ENCODE measurements around the gene FIS1.
"Not testable (repeated sequence)": the region's sequence is repeated elsewhere in the genome, so short reads cannot be mapped to it uniquely, and the experiment has no call there.

FIS1 gene

DNA sequence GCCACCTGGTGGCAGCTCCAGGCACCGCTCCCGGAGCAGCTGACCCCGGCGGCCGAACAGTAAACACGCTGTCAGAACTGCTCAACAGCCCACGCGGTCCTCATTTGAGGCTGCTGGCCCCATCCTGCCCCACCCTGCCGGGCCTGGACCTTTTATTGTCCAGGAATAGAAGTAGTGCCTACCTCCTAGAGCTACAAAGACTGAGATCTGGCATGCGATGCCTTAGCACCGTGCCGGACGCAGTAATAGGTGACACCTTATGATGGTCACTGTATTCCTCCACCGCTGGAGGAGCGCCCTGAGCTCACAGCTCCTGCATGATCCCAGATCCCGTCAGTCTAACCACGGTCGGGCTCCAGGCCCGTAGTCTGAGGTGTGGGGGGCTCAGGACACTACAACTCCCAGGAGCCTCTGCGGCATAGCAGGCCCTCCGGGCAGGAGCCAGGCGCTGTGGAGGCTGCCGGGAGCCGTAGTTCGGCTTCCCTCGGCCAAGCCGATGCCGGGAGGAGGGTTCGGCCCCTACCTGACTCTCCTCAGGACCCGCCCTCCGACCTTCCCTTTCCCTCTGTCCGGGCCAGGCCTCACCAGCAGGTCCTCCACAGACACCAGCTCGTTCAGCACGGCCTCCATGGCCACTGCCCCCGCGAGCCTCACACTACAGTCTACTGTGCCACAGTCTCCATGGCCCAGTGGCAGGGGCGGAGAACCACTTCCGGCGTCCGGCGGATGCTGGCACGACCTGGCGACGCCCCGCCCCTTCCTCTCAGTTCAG lies at the start of gene FIS1:
Gene FIS1, minus strand, starts transcription at position 707 of the 772 bp plus-strand sequence. Its CDS starts 77 bp downstream, at position 630.
- DNase-seq: peak; percentile 92

- no peak for DNase-seq
Observed at GRCh38 chr7:101294039-101294831, 49.4 kb upstream of the FIS1 start.

- not testable (repeated sequence) for DNase-seq
Observed at GRCh38 chr7:101293069-101294021, 48.5 kb upstream of the FIS1 start.

DNA sequence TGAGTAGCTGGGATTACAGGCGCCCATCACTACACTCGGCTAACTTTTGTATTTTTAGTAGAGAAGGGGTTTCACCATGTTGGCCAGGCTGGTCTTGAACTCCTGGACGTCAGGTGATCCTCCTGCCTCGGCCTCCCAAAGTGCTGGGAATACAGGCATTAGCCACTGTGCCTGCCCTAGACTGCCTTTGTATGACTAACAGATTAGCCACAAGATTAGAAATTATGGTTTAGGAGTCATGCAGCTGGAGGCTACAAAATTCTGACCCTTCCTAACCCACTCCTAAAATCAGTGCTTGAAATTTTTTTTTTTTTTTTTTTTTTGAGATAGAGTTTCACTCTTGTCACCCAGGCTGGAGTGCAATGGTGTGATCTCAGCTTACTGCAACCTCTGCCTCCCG lies 47.7 kb upstream of the FIS1 start:
- not testable (repeated sequence) for DNase-seq

DNA sequence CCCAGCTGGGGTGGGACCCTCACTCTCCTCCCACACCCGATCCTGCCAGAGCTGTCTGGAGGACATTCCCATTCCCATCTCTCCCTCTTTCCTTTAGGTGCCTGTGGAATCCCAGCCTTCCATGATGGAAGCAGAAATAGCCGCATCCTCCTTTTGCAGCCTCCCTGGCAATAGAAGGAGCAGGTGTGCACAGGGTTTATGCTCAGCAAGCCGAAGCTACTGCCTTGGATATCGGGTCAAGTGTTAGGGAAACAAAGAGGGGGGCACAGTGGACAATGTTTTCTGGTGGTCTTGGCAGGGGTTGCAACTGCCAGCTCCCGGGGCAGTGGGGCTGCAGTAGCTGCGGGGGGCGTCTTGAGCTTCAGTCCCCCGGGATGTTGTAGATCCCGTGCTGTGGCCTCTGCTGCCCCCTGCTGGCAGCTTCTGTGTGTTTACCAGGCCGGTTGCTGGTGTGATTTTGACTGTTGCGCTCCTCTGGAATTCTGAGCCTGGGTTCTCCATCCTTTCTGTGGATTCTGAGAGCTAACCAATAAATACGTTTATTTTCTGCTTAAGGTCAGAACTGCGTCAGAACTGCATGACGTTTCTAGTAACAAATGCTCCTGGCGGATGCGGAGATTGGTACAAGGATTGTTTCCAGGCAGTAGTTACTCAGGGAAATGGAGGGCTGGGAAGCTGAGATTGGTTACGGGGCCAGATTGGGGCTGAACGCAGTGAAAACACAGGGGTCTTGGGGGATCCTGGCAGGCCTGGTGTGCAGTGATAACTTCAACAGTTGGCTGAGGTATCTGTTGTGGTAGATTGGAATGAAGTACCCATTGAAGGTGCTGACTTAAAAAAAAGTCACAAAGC lies 45.5 kb upstream of the FIS1 start:
- DNase-seq: peak; percentile 56

GRCh38 chr7:101289687-101290086 lies 44.8 kb upstream of the FIS1 start:
- DNase-seq: not testable (repeated sequence)

DNA sequence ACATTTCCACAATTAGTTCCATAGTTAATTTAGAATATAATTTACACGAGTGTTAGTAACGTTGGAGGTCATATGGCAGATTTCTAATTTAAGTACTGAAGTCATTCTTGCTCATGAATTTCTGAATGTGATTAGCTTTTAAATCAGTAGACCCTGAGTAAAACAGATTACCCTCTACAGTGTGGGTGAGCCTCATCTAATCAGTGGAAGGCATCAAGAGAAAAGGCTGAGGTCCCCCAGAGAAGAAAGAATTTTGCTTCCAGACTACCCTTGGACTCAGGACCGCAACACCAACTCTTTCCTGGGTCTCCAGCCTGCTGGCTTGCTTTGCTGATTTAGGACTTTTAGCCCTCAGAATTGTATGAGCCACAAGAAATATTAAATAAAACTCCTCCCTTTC lies 43.6 kb upstream of the FIS1 start:
- no peak for DNase-seq

GRCh38 chr7:101287032-101287431 lies 42.2 kb upstream of the FIS1 start:
- DNase-seq: no peak

- DNase-seq: not testable (repeated sequence)
Observed at GRCh38 chr7:101285880-101286279, 41.0 kb upstream of the FIS1 start.

DNA sequence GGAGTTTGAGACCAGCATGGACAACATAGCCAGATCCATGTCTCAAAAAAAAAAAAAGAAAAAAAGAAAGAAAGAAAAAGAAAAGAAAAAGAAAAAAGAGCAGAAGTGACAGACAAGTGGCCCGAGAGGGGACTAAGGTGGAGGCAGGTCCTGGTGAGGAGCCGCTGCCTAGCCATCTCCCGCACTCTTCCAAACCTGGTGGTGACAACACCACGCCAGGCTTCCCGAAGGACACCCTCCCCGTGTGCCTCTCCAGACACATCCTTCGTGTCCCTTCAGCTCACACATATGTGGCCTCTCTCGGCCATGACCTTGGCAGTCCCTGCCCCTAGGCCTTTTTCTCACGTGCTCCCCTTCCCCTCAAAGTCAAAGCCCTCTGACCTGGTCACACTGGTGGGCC lies 40.3 kb upstream of the FIS1 start:
- no peak for DNase-seq

DNA sequence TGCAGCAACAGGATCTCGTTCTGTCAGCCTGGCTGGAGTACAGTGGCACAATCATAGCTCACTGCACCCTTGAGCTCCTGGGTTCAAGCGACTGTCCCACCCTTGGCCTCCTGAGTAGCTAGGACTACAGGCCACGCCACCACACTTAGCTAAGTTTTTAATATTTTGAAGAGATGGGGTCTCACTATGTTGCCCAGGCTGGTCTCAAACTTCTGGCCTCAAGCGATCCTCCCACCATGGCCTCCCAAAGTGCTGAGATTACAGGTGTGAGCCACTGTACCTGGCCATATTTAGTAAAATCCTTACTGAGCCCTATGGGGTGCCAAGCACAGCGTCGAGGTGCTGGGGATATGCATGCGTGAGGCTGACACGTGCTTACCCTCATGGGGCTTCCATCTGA lies 36.0 kb upstream of the FIS1 start:
- DNase-seq: not testable (repeated sequence)

DNA sequence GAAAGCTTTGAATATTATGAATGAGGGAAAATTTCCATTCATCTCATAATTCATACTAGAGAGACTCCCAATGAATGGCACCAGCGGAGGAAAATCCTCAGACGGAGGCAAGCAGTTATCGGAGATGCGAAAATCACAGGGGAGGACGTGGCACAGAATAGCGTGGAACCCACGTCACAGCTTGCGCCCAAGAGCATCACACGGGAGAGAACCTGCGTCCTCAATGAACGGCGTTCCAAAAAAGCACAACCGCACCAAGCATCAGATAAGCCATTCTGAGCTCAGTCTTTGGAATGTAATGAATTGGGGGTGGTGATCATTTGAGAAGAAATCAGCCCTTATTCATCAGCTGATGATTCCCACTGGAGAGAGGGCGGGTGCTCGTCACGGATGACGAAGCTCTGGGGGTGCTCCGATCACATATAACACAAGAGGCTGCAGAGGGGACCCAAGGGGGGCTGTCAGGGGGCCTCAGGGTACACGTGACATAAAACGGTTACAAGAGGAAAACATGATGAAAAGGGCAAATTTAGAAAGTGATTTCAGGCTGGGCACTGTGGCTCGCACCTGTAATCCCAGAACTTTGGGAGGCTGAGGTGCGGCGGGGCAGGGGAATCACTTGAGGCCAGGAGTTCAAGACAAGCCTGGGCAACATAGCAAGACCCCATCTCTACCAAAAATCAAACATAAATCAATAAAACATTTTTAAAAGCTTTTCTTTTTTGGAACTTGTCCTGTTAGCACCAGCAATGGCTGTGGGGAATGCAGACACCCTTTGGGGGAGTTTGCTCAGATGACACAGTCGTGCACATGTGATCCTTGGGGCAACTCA lies 33.8 kb upstream of the FIS1 start:
- no peak for DNase-seq

DNA sequence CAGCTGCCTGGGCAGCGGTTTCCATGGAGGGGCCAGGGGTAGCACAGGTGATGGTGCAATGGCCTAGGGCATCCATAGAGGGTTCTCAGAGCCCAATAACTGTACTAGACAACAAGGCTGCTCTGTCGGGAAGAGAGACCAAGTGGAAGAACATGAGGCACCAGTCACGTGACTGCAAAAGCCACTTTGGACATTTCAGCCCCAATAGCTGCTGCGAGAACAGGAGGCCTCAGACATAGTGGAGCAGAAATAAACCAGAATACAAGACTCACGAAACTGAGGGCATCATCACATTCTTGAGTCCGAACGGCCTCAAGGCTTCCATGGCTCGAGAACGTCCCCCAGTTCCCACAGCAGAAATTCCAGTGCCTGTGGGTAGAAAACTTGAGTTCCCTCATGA lies 32.3 kb upstream of the FIS1 start:
- DNase-seq: no peak

DNA sequence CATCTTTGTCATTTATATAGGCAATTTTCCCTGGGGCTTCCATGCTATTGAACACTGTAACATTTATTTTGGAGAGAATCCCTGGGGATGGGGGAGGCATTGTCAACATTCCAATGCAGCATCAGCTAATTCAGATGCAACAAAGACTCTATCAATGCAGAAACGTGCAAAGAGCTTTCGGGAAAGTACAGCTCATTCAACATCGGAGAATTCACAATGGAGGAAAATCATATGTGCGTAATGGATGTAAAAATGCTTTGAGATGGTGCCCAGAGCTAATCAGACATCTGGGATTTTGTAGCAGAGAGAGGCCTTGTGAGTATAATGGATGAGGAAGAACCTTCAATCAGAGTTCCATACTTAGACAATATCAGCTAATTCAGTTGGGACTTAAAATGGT lies 28.3 kb upstream of the FIS1 start:
- no peak for DNase-seq

DNA sequence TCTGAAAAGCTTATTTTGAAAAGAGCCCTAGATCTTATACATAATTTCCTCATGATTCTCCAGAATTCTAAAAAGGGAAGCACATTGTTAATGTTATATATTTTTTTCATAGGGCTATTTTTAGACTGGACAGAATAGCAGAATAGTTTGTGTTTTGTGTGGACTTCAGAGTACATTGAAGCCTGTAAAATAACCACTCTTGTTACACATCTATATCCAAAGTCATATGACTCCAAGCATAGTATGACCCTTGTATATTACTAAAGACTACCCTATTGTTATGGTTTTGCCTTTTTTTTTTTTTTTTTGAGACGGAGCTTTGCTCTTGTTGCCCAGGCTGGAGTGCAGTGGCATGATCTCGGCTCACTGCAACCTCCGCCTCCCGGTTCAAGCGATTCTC lies 26.1 kb upstream of the FIS1 start:
- no peak for DNase-seq

- no peak for DNase-seq
Observed at GRCh38 chr7:101269664-101270063, 24.8 kb upstream of the FIS1 start.

DNA sequence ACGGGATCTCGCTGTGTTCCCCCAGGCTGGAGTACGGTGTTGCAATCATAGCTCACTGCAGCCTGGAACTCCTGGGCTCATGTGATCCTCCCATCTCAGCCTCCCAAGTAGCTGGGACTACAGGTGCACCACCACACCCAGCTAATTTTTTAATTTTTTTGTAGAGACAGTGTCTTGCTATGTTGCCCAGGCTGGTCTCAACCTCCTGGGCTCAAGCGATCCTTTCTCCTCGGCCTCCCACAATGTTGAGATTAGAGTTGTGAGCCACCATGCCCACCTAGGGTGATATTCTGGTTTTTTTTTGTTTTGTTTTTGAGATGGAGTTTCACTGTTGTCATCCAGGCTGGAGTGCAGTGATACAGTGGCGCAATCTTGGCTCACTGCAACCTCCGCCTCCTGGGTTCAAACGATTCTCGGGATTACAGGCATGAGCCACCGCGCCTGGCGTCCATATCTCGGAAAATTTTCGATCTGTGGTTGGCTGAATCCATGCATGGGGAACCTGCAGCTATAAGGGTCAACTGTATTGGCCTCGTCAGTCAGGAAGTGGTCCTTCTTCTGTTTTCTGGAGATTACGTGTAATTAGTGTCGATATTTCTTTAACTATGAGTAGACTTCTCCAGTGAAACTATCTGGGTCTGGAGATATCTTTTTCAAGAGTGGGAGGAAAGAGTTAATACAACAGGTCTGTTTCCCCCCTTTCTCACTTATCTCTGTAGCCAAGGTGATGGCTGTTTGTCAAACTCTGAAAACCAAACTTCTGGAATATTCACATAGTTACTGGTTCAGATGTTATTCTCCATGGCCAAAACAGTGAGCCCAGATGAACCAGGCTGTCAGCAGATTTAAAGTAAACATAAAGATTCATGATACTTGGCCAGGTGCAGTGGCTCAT lies 21.0 kb upstream of the FIS1 start:
- DNase-seq: no peak

DNA sequence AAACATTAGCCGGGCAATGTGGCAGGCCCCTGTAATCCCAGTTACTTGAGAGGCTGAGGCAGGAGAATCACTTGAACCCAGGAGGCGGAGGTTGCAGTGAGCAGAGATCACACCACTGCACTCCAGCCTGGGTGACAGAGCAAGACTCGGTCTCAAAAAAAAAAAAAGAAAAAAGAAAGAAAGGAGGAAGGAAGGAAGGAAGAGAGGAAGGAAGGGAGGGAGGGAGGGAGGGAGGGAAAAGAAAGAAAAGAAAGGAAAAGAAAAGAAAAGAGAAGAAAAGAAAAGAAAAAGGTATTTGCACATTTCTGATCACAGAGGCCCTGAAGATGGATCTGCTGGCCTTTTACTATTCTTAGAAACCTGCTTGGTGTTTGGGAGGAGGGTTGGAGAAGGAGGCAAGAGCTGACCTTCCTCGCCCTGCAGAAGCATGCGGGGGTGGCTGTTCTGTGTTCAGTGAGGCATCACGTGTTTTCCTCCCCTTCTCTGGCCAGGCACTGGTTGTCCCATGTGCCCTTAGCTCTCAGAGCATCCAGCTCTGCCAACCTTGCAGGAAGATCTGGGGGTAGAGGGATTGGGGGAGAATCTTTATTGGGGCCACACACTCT lies 19.3 kb upstream of the FIS1 start:
- not testable (repeated sequence) for DNase-seq

GRCh38 chr7:101258243-101258731 lies 13.4 kb upstream of the FIS1 start:
- DNase-seq: no peak

Measured in CD4-positive, alpha-beta T cell treated with Interleukin-10 for 1 hour (primary cell).